PC-3 (cell line): ENCODE results near the gene SLC12A2.

Source experiments
- CTCF ChIP-seq: fragments of 300-600 bp; sonication (generic); conservative IDR thresholded peaks from 2 replicates; pipeline ENCODE4 v1.5.1; 2017; ENCODE audit warnings: antibody characterized with exemption, low read depth, mild to moderate bottlenecking, low read length
- EZH2 ChIP-seq: fragments of 300-600 bp; sonication (generic); IDR thresholded peaks from one replicate; pipeline ENCODE4 v1.6.1; 2017; ENCODE audit warnings: antibody characterized with exemption, mild to moderate bottlenecking, low read length; ENCODE audit not compliant: unreplicated experiment
- EZH2phosphoT487 ChIP-seq: fragments of 300-600 bp; sonication (generic); IDR thresholded peaks from 2 replicates; pipeline ENCODE4 v1.6.1; 2018; ENCODE audit warnings: mild to moderate bottlenecking, antibody characterized with exemption, low read length, borderline replicate concordance

- TF ChIP-seq CTCF (no peak), EZH2phosphoT487 (no peak), EZH2 (no peak)
Observed at GRCh38 chr5:128234928-128235641, 151.5 kb downstream of the SLC12A2 start.
